Measurements from ENCODE around the gene SPRR2E. TPM values are rescaled to one million over a fixed set of nuclear protein-coding genes. Genes with fewer than 3 reads are reported as not detected.
"Not testable (repeated sequence)": the region's sequence is repeated elsewhere in the genome, so short reads cannot be mapped to it uniquely, and the experiment has no call there.

Gene SPRR2E
- total RNA-seq (not detected), polyA plus RNA-seq (not detected), total RNA-seq (not detected)

DNA sequence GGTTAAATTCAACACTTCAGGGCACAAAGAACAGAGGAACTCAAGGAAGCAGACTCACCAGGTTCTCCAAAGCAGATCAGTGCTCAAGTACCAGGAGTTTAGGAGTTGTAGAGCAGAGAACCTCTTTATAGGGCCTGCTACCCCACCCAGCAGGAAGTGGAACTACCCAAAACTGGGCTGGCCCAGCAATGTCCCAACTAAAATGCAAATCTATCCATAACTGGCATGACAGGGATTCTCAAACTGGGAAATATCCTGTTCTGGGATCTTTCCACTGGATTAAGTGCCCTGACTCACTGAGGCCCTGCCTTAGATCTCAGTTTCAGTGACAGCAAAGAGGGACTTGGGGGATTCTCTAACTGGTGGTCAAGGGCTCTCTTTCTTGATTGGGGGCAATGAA, at the start of gene SPRR2E:
SPRR2E (minus strand) TSS at position 101 of the 400 bp plus-strand sequence. CDS start 775 bp downstream, outside the sequence.
- no peaks in the 10 kb centered on the region for H3K4me1 Mint-ChIP-seq
- POLR2A ChIA-PET, result no interaction called here
- no peak within 1 kb of the TSS for H3K4me3 ChIP-seq (ENCODE audit: low read length)
- H3K4me1 ChIP-seq (ENCODE audit: control insufficient read depth in 2 of 2, insufficient read depth in 2 of 2, low read length in 2 of 2), result no peaks in the 10 kb centered on the region
- peaks cover 6 to 33% (median 26%) of the 10 kb centered on the region in 5 donors for H3K27me3 Mint-ChIP-seq
- H3K4me3 Mint-ChIP-seq, result no peak within 1 kb of the TSS
- no peaks in the 10 kb centered on the region for H3K36me3 ChIP-seq (ENCODE audit: control insufficient read depth in 2 of 3, insufficient read depth in 3 of 3, low read length in 3 of 3)
- ATAC-seq, result no peak
- intact Hi-C loops (cut with micrococcal nuclease), result loop anchor here in 1 of 2 donors (1.0 kb wide), 1 partner anchor 23 kb away; the partner anchor contains the start of gene SPRR2B
- DNase-seq, result no peak
- H3K27ac ChIP-seq (ENCODE audit: low read depth, low read length), result no peak within 1 kb of the TSS
- H3K9me3 Mint-ChIP-seq, result no peaks in the 10 kb centered on the region
- no peak within 1 kb of the TSS for H3K27ac Mint-ChIP-seq
- CTCF ChIA-PET, result no interaction called here
- no peaks in the 10 kb centered on the region for H3K27me3 ChIP-seq (ENCODE audit: control insufficient read depth in 2 of 2, insufficient read depth in 2 of 2, low read length in 2 of 2)
- no peaks in the 10 kb centered on the region for H3K36me3 Mint-ChIP-seq
- H3K9me3 ChIP-seq (ENCODE audit: control insufficient read depth in 2 of 3, low read length in 3 of 3), result no peaks in the 10 kb centered on the region

DNA sequence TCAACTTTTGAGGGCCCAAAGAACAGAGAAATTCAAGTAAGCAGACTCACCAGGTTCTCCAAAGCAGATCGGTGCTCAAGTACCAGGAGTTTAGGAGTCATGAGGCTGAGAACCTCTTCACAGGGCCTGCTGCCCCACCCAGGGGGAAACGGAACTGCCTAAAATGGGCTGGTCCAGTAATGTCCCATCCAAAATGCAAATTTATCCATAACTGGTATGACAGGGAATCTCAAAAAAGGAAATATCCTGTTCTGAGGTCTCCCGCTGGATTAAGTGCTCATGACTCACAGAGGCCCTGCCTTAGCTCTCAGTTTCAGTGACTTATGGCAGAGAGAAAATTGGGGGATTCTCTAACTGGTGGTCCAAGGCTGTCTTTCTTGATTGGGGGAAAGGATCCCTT, 47.1 kb upstream of the SPRR2E start:
- Mint-ChIP-seq H3K4me1 (no peaks in the 10 kb centered on the region), H3K27me3 (peaks cover 33 to 56% (median 52%) of the 10 kb centered on the region in 5 donors), H3K4me3 (no peak overlapping the region), H3K27ac (no peak overlapping the region), H3K36me3 (no peaks in the 10 kb centered on the region), H3K9me3 (peaks cover 0 to 4% (median 0%) of the 10 kb centered on the region in 11 donors)
- H3K36me3 ChIP-seq (ENCODE audit: control insufficient read depth in 2 of 3, insufficient read depth in 3 of 3, low read length in 3 of 3), result no peaks in the 10 kb centered on the region
- no peak overlapping the region for H3K27ac ChIP-seq (ENCODE audit: low read depth, low read length)
- CTCF ChIA-PET, result no interaction called here
- intact Hi-C loops (cut with micrococcal nuclease), result no loop called here
- no peaks in the 10 kb centered on the region for H3K9me3 ChIP-seq (ENCODE audit: control insufficient read depth in 2 of 3, low read length in 3 of 3)
- no peak for ATAC-seq
- no peaks in the 10 kb centered on the region for H3K4me1 ChIP-seq (ENCODE audit: control insufficient read depth in 2 of 2, insufficient read depth in 2 of 2, low read length in 2 of 2)
- no peaks in the 10 kb centered on the region for H3K27me3 ChIP-seq (ENCODE audit: control insufficient read depth in 2 of 2, insufficient read depth in 2 of 2, low read length in 2 of 2)
- DNase-seq, result no peak
- no peak overlapping the region for H3K4me3 ChIP-seq (ENCODE audit: low read length)
- POLR2A ChIA-PET, result interaction anchor here (0.7 kb wide), 1 partner anchor 196 kb away, joined by 3 read pairs; no protein-coding TSS in a partner anchor

DNA sequence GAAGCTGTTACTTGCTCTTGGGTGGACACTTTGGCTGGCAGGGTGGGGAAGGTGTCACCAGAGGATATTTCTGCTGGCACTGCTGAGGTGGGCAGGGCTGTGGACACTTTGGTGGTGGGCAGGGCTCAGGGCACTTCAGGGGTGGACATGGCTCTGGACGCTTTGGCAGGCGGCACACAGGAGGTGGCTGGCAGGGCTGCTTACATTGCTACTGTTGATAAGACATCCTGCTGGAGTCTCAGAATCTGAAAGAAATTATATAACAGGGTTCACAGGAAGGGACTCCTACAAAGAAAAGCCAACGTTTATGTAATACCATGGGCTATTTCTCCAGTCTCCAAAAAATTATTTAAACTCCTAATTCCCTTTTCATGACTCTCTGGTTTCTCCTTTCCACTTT, 46.2 kb upstream of the SPRR2E start:
- H3K9me3 Mint-ChIP-seq, result peaks cover 0 to 10% (median 0%) of the 10 kb centered on the region in 11 donors
- Histone ChIP-seq H3K36me3 (ENCODE audit: control insufficient read depth in 2 of 3, insufficient read depth in 3 of 3, low read length in 3 of 3) (no peaks in the 10 kb centered on the region), H3K27ac (ENCODE audit: low read depth, low read length) (no peak overlapping the region), H3K9me3 (ENCODE audit: control insufficient read depth in 2 of 3, low read length in 3 of 3) (no peaks in the 10 kb centered on the region), H3K4me1 (ENCODE audit: control insufficient read depth in 2 of 2, insufficient read depth in 2 of 2, low read length in 2 of 2) (no peaks in the 10 kb centered on the region), H3K4me3 (ENCODE audit: low read length) (no peak overlapping the region), H3K27me3 (ENCODE audit: control insufficient read depth in 2 of 2, insufficient read depth in 2 of 2, low read length in 2 of 2) (no peaks in the 10 kb centered on the region)
- no peak overlapping the region for H3K4me3 Mint-ChIP-seq
- no peak for ATAC-seq
- POLR2A ChIA-PET, result no interaction called here
- no peaks in the 10 kb centered on the region for H3K4me1 Mint-ChIP-seq
- CTCF ChIA-PET, result no interaction called here
- no peak for DNase-seq
- intact Hi-C loops (cut with micrococcal nuclease), result no loop called here
- H3K27ac Mint-ChIP-seq, result no peak overlapping the region
- H3K27me3 Mint-ChIP-seq, result peaks cover 32 to 58% (median 52%) of the 10 kb centered on the region in 5 donors
- H3K36me3 Mint-ChIP-seq, result no peaks in the 10 kb centered on the region

GRCh38 chr1:153133743-153134142, 39.4 kb upstream of the SPRR2E start:
- Mint-ChIP-seq H3K9me3 (peaks cover 0 to 14% (median 0%) of the 10 kb centered on the region in 11 donors), H3K36me3 (peaks cover 0 to 4% (median 0%) of the 10 kb centered on the region in 5 donors), H3K4me1 (no peaks in the 10 kb centered on the region), H3K27ac (no peak overlapping the region), H3K27me3 (peaks cover 20 to 74% (median 67%) of the 10 kb centered on the region in 5 donors), H3K4me3 (no peak overlapping the region)
- intact Hi-C loops (cut with micrococcal nuclease), result no loop called here
- no peaks in the 10 kb centered on the region for H3K4me1 ChIP-seq (ENCODE audit: control insufficient read depth in 2 of 2, insufficient read depth in 2 of 2, low read length in 2 of 2)
- H3K27ac ChIP-seq (ENCODE audit: low read depth, low read length), result no peak overlapping the region
- CTCF ChIA-PET, result no interaction called here
- H3K9me3 ChIP-seq (ENCODE audit: control insufficient read depth in 2 of 3, low read length in 3 of 3), result no peaks in the 10 kb centered on the region
- no peaks in the 10 kb centered on the region for H3K36me3 ChIP-seq (ENCODE audit: control insufficient read depth in 2 of 3, insufficient read depth in 3 of 3, low read length in 3 of 3)
- ATAC-seq (no peak), DNase-seq (no peak)
- peaks cover 0 to 5% of the 10 kb centered on the region in 2 donors for H3K27me3 ChIP-seq (ENCODE audit: control insufficient read depth in 2 of 2, insufficient read depth in 2 of 2, low read length in 2 of 2)
- H3K4me3 ChIP-seq (ENCODE audit: low read length), result no peak overlapping the region
- POLR2A ChIA-PET, result no interaction called here

- ATAC-seq, result no peak
- ChIA-PET POLR2A (no interaction called here), CTCF (no interaction called here)
- Histone ChIP-seq H3K4me1 (ENCODE audit: control insufficient read depth in 2 of 2, insufficient read depth in 2 of 2, low read length in 2 of 2) (no peaks in the 10 kb centered on the region), H3K4me3 (ENCODE audit: low read length) (no peak overlapping the region), H3K9me3 (ENCODE audit: control insufficient read depth in 2 of 3, low read length in 3 of 3) (no peaks in the 10 kb centered on the region), H3K27ac (ENCODE audit: low read depth, low read length) (no peak overlapping the region), H3K36me3 (ENCODE audit: control insufficient read depth in 2 of 3, insufficient read depth in 3 of 3, low read length in 3 of 3) (no peaks in the 10 kb centered on the region), H3K27me3 (ENCODE audit: control insufficient read depth in 2 of 2, insufficient read depth in 2 of 2, low read length in 2 of 2) (peaks cover 0 to 5% of the 10 kb centered on the region in 2 donors)
- DNase-seq, result no peak
- Mint-ChIP-seq H3K27ac (no peak overlapping the region), H3K36me3 (peaks cover 0 to 4% (median 0%) of the 10 kb centered on the region in 5 donors), H3K9me3 (peaks cover 0 to 14% (median 0%) of the 10 kb centered on the region in 11 donors), H3K4me3 (no peak overlapping the region), H3K4me1 (no peaks in the 10 kb centered on the region), H3K27me3 (peaks cover 20 to 73% (median 67%) of the 10 kb centered on the region in 5 donors)
- intact Hi-C loops (cut with micrococcal nuclease), result no loop called here
Observed at GRCh38 chr1:153133267-153133666, 38.9 kb upstream of the SPRR2E start.

- Mint-ChIP-seq H3K27me3 (peaks cover 0 to 42% (median 34%) of the 10 kb centered on the region in 5 donors), H3K9me3 (peaks cover 0 to 37% (median 14%) of the 10 kb centered on the region in 11 donors), H3K36me3 (peaks cover 0 to 14% (median 0%) of the 10 kb centered on the region in 5 donors)
- H3K27me3 ChIP-seq (ENCODE audit: control insufficient read depth in 2 of 2, insufficient read depth in 2 of 2, low read length in 2 of 2); ATAC-seq; intact Hi-C loops (cut with micrococcal nuclease); H3K4me3 Mint-ChIP-seq; POLR2A ChIA-PET; CTCF ChIA-PET; H3K4me1 Mint-ChIP-seq; DNase-seq; H3K27ac Mint-ChIP-seq; H3K27ac ChIP-seq (ENCODE audit: low read depth, low read length); H3K4me3 ChIP-seq (ENCODE audit: low read length); H3K4me1 ChIP-seq (ENCODE audit: control insufficient read depth in 2 of 2, insufficient read depth in 2 of 2, low read length in 2 of 2); H3K36me3 ChIP-seq (ENCODE audit: control insufficient read depth in 2 of 3, insufficient read depth in 3 of 3, low read length in 3 of 3): not testable (repeated sequence)
- H3K9me3 ChIP-seq (ENCODE audit: control insufficient read depth in 2 of 3, low read length in 3 of 3), result peaks cover 0 to 12% (median 0%) of the 10 kb centered on the region in 3 experiments
Observed at GRCh38 chr1:153128688-153129087, 34.4 kb upstream of the SPRR2E start.

DNA sequence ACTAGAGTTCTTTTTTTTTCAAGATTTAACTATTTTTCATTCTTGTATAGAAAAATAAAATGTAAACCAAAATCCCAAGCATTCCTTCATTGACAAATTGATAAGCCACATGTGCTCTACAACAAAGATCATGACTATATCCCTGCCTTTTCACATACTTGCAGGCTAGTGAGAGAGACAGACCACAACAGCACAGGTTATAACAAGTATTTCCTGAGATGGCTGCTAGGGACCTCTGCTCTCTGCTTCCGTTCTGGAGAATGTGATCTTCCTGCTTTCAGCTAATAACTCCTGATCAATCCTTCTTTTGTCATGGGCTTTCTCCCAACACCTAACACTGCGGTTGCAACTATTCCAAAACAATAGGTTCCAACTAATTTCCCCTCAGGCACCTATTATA, 33.0 kb upstream of the SPRR2E start:
- H3K27me3 Mint-ChIP-seq, result peaks cover 0 to 32% (median 26%) of the 10 kb centered on the region in 5 donors
- intact Hi-C loops (cut with micrococcal nuclease), result no loop called here
- Histone ChIP-seq H3K36me3 (ENCODE audit: control insufficient read depth in 2 of 3, insufficient read depth in 3 of 3, low read length in 3 of 3) (no peaks in the 10 kb centered on the region), H3K27me3 (ENCODE audit: control insufficient read depth in 2 of 2, insufficient read depth in 2 of 2, low read length in 2 of 2) (peaks cover 0 to 5% of the 10 kb centered on the region in 2 donors), H3K4me1 (ENCODE audit: control insufficient read depth in 2 of 2, insufficient read depth in 2 of 2, low read length in 2 of 2) (no peaks in the 10 kb centered on the region), H3K4me3 (ENCODE audit: low read length) (no peak overlapping the region), H3K9me3 (ENCODE audit: control insufficient read depth in 2 of 3, low read length in 3 of 3) (peaks cover 0 to 12% (median 0%) of the 10 kb centered on the region in 3 experiments), H3K27ac (ENCODE audit: low read depth, low read length) (no peak overlapping the region)
- no peak overlapping the region for H3K27ac Mint-ChIP-seq
- no peak for DNase-seq
- H3K4me3 Mint-ChIP-seq, result no peak overlapping the region
- peaks cover 0 to 46% (median 17%) of the 10 kb centered on the region in 11 donors for H3K9me3 Mint-ChIP-seq
- H3K36me3 Mint-ChIP-seq, result peaks cover 0 to 14% (median 0%) of the 10 kb centered on the region in 5 donors
- ATAC-seq, result no peak
- H3K4me1 Mint-ChIP-seq, result no peaks in the 10 kb centered on the region
- POLR2A ChIA-PET, result no interaction called here
- CTCF ChIA-PET, result no interaction called here

All from naive thymus-derived CD4-positive, alpha-beta T cell (primary cell).